ENCODE data around the gene ITGB1BP1. TPM values are rescaled to one million over a fixed set of nuclear protein-coding genes. Genes with fewer than 3 reads are reported as not detected.

ITGB1BP1 gene, protein sequence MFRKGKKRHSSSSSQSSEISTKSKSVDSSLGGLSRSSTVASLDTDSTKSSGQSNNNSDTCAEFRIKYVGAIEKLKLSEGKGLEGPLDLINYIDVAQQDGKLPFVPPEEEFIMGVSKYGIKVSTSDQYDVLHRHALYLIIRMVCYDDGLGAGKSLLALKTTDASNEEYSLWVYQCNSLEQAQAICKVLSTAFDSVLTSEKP
- total RNA-seq: 61.6 TPM
- long read RNA-seq, full-length matches to known transcripts: 43 of 88 reads
- long read RNA-seq, partial matches to known transcripts: 3 of 88 reads
- long read RNA-seq, other reads (novel, unspliced or antisense): 42 of 88 reads

- peak; percentile 15 for TF ChIP-seq CTCF (IDR thresholded peaks at IDR 0.05)
- Histone ChIP-seq H3K4me3 (peak within 1 kb of the TSS; percentile 90), H3K36me3 (peaks cover 3% of the 10 kb centered on the region), H3K27me3 (ENCODE audit: low read depth) (no peaks in the 10 kb centered on the region), H3K27ac (peak within 1 kb of the TSS; percentile 87), H3K4me1 (peaks cover 30% of the 10 kb centered on the region), H3K9me3 (no peaks in the 10 kb centered on the region)
- ATAC-seq (peak; percentile 97 to 98), DNase-seq (peak; percentile 98)
- intact Hi-C loops (cut with DNase I): no loop called here
These were observed at the start of gene ITGB1BP1, which contains the start of gene CPSF3 for GRCh38 chr2:9423100-9423921. TSS of gene ITGB1BP1 (minus strand) at chr2:9423528. CDS start at chr2:9418697, 4,831 bp downstream. TSS of gene CPSF3 (plus strand) at chr2:9423654. CDS start at chr2:9423774, 120 bp downstream.

DNA sequence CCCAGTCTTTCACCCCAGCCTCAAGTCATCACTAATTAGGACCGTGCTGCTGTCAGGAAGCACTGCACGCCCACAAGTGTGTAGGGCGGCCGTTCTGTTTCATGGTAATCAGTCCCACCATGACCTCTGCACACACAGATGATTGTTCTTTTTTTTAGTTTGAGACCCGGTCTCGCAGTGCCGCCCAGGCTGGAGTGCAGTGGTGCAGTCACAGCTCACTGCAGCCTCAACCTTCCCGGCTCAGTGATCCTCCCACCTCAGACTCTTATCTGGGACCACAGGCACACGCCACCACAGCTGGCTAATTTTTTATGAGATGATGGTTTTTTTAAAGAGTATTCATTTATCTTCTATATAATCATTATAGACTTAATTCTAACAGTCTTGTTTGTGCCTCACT lies 49.2 kb upstream of the ITGB1BP1 start:
- ATAC-seq (no peak), DNase-seq (no peak)
- no peak overlapping the region for H3K27ac ChIP-seq
- no peak overlapping the region for H3K4me3 ChIP-seq
- H3K4me1 ChIP-seq: peaks cover 33% of the 10 kb centered on the region
- no peaks in the 10 kb centered on the region for H3K9me3 ChIP-seq
- no peak for TF ChIP-seq CTCF (IDR thresholded peaks at IDR 0.05)
- H3K27me3 ChIP-seq (ENCODE audit: low read depth): no peaks in the 10 kb centered on the region
- peaks cover 12% of the 10 kb centered on the region for H3K36me3 ChIP-seq
- intact Hi-C loops (cut with DNase I): no loop called here

DNA sequence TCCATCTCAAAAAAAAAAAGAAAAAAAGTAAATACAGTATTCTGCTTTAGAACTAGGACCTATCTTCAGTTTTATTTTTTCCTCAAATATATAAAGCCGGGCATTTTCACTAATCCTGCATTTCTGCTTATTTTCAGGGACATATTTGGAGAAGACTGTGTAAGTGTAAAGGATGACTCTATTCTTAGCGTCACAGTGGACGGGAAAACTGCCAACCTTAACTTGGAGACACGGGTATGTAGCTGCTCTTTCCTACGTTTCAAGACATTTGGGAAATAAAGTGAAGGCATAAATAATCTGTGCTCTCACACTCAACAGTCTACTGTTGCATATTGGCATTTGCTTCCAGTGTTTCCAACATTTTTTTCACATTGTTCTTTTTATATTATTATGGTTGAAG lies 47.9 kb upstream of the ITGB1BP1 start:
- no peak overlapping the region for H3K4me3 ChIP-seq
- DNase-seq: no peak
- no peaks in the 10 kb centered on the region for H3K9me3 ChIP-seq
- H3K36me3 ChIP-seq: peaks cover 12% of the 10 kb centered on the region
- ATAC-seq: no peak
- peaks cover 23% of the 10 kb centered on the region for H3K4me1 ChIP-seq
- no peak for TF ChIP-seq CTCF (IDR thresholded peaks at IDR 0.05)
- H3K27ac ChIP-seq: no peak overlapping the region
- intact Hi-C loops (cut with DNase I): no loop called here
- no peaks in the 10 kb centered on the region for H3K27me3 ChIP-seq (ENCODE audit: low read depth)

DNA sequence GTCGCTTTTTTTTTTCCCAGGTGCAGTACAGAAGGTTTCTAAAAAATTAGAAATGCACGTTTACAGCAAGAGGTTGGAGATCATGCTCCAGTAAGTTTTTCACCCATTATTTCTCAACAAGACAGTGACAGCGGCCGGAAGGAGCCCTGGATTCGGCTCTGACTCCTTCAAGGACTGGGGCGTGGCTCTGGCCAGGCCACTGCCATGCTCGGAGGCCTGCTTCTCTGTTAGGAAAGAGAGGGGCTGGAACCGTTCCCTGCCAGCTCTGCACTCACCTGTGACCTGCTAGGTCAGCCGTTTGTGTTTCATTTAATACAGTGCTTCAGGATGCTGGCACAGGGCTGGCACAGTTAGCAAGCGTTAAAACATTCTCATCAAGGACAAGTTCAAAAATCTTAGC lies 44.4 kb upstream of the ITGB1BP1 start:
- TF ChIP-seq CTCF (IDR thresholded peaks at IDR 0.05): no peak
- Histone ChIP-seq H3K27ac (no peak overlapping the region), H3K36me3 (peaks cover 22% of the 10 kb centered on the region), H3K4me3 (no peak overlapping the region), H3K9me3 (no peaks in the 10 kb centered on the region), H3K4me1 (no peaks in the 10 kb centered on the region), H3K27me3 (ENCODE audit: low read depth) (no peaks in the 10 kb centered on the region)
- peak; percentile 85 to 91 for ATAC-seq
- peak; percentile 77 for DNase-seq
- intact Hi-C loops (cut with DNase I): no loop called here

- no peaks in the 10 kb centered on the region for H3K9me3 ChIP-seq
- H3K4me3 ChIP-seq: no peak overlapping the region
- H3K27me3 ChIP-seq (ENCODE audit: low read depth): no peaks in the 10 kb centered on the region
- no peak for DNase-seq
- H3K4me1 ChIP-seq: no peaks in the 10 kb centered on the region
- peaks cover 31% of the 10 kb centered on the region for H3K36me3 ChIP-seq
- H3K27ac ChIP-seq: no peak overlapping the region
- no peak for ATAC-seq
- intact Hi-C loops (cut with DNase I): no loop called here
- no peak for TF ChIP-seq CTCF (IDR thresholded peaks at IDR 0.05)
These were observed 42.9 kb upstream of the ITGB1BP1 start for GRCh38 chr2:9466147-9466683.

Measured in lower lobe of right lung (tissue), 2 donors.